HL-60/S4 (cell line): ENCODE results near the gene GLYATL2.

ENCODE experiments used
- in situ Hi-C: fragments of 300-500 bp; cut with MboI; formaldehyde crosslinking; loops from 2 replicates; pipeline ENCODE4 v1.14.3; 2022; ENCODE audit warnings: low sequenced_read_pairs

Gene GLYATL2

GRCh38 chr11:58801974-58802545, 42.4 kb downstream of the GLYATL2 start:
- in situ Hi-C loops, result no loop called here

- in situ Hi-C loops, result no loop called here
Measured at GRCh38 chr11:58801302-58801701, 43.2 kb downstream of the GLYATL2 start.

GRCh38 chr11:58796333-58796732, 48.2 kb downstream of the GLYATL2 start:
- in situ Hi-C loops, result no loop called here

GRCh38 chr11:58788355-58789023, 56.0 kb downstream of the GLYATL2 start:
- in situ Hi-C loops, result no loop called here

- in situ Hi-C loops, result no loop called here
Measured at GRCh38 chr11:58787903-58788302, 56.6 kb downstream of the GLYATL2 start.

- in situ Hi-C loops, result no loop called here
Measured at GRCh38 chr11:58786693-58787092, 57.8 kb downstream of the GLYATL2 start.

- in situ Hi-C loops, result no loop called here
Measured at GRCh38 chr11:58784995-58785394, 59.5 kb downstream of the GLYATL2 start.
